GM12892 (cell line): ENCODE results near the gene TMEM234.

Experiments
- POLR2A ChIP-seq: IDR thresholded peaks from 2 replicates; pipeline ENCODE4 v1.6.1; 2011; ENCODE audit warnings: low read depth, low read length, control low read depth
- POLR2AphosphoS5 ChIP-seq: IDR thresholded peaks from 2 replicates; pipeline ENCODE4 v1.6.1; 2011; ENCODE audit warnings: low read depth, low read length, control low read depth
- TAF1 ChIP-seq: IDR thresholded peaks from 2 replicates; pipeline ENCODE4 v1.6.1; 2011; ENCODE audit warnings: low read depth, mild to moderate bottlenecking, control low read depth, low read length, borderline replicate concordance

DNA sequence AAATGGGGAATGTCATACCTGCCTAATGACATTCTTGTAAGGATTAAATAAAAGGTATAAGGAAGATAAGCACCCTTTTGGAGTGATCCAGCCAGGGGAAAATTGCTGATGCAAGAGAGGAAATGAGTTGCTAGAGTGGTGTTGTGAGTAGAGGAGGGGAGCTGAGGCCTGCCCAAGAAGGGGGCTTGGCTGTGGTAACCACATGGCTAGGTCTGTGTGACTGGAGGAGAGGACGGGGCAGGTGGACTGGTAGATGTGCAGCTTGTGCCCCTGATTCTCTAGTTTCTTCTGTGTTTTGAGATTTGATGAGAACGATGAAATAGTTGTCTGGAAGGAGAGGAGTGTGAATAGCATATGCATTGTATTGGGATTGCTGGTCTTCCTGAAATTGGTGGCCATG lies 36.1 kb downstream of the TMEM234 start:
- TF ChIP-seq POLR2A (no peak), POLR2AphosphoS5 (no peak), TAF1 (no peak)
